GM19043 (cell line): ENCODE results near the gene PPP1R13B.
A peak's percentile ranks its signal among the peaks of the same experiment; 100 is the strongest.

Experiments used
- ATAC-seq: cut with Tn5 transposase; IDR thresholded peaks from one replicate; pipeline ENCODE4 v1.9.1; 2021; ENCODE audit warnings: low read depth; ENCODE audit not compliant: unreplicated experiment

Gene PPP1R13B

GRCh38 chr14:103703433-103704385 is 143.7 kb downstream of the PPP1R13B start:
- ATAC-seq = no peak

GRCh38 chr14:103702497-103703432 is 144.6 kb downstream of the PPP1R13B start:
- no peak for ATAC-seq

DNA sequence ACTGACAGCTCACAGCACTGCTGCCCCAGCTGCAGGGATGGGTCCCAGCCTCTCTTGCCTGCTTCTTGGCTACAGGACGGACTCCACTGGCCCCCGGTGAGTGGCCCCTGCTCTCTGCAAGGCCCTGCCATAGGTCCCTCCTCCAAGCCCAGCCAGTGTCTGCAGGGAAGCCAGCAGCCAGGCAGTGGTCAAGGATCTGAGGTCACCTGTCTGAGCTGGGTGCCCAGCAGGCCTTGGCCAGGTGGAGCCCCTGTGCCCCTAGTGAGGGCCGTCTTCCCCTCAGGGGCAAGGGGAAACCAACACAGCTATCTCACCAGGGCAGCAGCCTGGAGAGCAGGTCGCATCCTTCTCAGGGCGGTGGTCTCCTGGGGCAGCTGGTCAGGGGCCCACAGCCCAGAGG is 145.3 kb downstream of the PPP1R13B start:
- ATAC-seq = no peak

- ATAC-seq = no peak
Observed at GRCh38 chr14:103700753-103701490, 146.5 kb downstream of the PPP1R13B start.

GRCh38 chr14:103699901-103700752 is 147.2 kb downstream of the PPP1R13B start:
- ATAC-seq = no peak

- no peak for ATAC-seq
Observed at GRCh38 chr14:103699261-103699661, 148.1 kb downstream of the PPP1R13B start.

- no peak for ATAC-seq
Observed at GRCh38 chr14:103698380-103699260, 148.8 kb downstream of the PPP1R13B start.

DNA sequence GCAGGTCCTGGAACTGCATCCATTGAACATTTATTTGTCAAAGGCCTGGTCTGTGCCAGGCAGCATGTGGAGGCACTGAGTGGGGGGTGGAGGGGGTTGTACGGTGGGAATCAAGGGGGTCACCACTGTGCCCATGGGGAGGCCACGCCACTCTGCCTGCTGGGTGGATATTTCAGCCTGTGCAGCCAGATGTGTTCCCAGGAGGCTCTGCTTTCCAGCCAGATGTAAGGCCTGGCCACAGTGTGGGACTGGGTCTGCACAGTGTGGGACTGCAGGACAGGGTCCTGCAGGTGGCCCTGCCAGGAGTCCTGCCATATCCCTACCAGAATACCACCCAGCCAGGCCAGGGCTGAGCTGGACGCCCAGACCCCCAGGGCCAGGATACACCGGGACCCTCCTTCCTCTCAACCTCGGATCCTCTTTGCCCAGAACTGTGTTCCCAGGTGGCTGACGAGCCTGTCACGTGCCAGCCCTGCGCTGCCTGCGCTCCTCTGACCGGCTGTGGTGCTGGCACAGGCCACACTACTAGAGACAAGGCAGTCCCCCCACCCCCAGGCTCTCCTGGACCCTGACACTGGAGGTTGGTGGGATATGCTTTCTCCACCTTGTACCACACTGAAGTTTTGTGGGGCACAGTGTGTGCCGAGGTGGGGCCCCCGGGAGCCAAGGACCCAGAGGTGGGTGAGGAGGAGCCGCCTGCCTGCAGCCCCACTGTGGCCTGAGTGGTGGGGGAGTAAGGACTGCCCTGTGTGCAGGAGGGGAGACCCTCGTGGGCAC is 149.6 kb downstream of the PPP1R13B start:
- no peak for ATAC-seq

DNA sequence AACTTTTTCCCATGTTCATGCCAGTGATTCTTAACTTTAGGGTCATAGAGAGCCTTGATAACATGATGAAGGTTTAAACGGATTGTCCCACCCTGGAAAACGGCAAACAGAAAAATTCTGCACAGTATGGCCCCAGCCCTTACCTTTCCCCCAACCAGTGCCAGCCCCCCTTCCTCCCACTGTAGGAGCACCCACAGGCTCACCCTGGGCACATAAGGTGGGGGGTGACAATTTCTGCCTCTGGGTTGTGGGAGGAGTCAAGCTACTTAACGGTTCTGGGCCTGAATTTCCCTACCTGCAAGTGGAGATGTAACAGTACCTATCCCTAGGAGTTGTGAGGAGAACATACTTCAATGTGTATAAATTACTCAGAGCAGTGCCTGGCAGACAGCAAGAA is 150.2 kb downstream of the PPP1R13B start:
- ATAC-seq = no peak

- ATAC-seq = no peak
Observed at GRCh38 chr14:103696466-103697071, 150.8 kb downstream of the PPP1R13B start.

DNA sequence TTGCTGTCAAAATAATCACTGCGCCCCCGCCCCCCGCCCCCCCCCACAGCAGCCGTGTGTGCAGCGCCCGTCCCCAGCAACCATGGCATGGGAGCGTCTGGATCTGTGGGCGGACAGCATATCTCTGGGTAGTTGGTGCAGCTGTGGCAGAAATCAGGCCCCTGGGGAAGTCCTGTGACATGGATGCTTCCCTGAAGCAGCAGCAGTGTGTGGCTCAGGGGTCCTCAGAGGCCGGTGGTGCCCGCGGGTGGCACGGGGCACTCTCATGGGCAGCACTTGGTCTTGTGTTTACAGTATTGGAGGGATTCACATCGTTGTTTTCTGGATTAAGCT is 151.3 kb downstream of the PPP1R13B start:
- ATAC-seq = no peak

- ATAC-seq = no peak
Observed at GRCh38 chr14:103695296-103696069, 151.9 kb downstream of the PPP1R13B start.

- no peak for ATAC-seq
Observed at GRCh38 chr14:103694572-103695026, 152.8 kb downstream of the PPP1R13B start.

DNA sequence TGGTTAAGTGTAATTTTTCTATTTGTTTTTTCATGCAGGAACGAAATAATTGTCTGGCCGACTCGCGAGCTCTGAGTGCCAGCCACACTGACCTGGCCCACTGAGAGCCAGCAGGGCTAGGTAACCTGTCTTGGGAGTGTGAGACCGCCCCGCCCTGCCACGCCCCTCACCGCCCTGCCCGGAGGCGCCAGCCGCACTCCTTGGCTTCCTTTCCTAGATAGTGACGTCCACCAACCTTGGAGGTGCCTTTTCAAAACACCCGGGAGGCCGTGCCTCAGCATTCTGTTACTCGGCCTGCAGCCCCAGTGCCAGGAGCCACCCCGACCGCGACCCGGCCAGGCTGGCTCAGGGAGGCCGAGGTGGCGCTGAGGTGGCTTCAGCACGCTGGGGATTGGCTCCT is 153.9 kb downstream of the PPP1R13B start:
- no peak for ATAC-seq

DNA sequence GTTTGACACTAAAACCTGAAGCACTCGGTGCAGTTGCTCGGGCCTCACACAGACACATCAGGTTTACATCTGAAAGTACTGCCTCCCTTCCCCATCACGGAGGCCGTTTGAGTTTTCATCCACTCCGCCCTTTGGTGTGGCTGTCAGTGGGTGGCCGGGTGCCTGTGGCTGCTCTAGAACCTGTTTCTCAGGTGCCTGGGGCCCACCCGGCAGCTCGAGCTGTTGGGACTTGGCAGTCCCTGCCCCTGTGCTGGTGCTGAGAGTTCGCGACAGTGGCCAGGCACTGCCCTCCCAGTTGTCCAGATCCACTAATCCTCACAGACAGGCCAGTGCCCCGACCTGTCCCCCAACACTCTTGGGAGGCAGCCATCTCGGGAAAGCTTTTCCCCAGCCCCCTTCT is 154.5 kb downstream of the PPP1R13B start:
- no peak for ATAC-seq

GRCh38 chr14:103692159-103692558 is 155.2 kb downstream of the PPP1R13B start:
- peak; percentile 26 for ATAC-seq

DNA sequence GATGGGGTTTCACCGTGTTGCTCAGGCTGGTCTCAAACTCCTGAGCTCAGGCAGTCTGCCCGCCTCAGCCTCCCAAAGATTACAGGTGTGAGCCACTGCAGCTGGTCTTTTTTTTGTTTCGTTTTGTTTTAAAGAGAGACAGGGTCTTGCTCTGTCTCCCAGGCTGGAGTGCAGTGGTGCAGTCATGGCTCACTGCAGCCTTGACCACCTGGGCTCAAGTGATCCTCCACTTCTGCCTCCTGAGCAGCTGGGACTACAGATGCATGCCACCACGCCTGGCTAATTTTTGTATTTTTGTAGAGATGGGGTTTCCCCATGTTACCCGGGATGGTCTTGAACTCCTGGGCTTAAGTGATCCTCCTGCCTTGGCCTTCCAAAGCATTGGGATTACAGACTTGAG is 155.7 kb downstream of the PPP1R13B start:
- ATAC-seq = peak; percentile 44
